ENCODE measurements around the gene EYA3.

DNA sequence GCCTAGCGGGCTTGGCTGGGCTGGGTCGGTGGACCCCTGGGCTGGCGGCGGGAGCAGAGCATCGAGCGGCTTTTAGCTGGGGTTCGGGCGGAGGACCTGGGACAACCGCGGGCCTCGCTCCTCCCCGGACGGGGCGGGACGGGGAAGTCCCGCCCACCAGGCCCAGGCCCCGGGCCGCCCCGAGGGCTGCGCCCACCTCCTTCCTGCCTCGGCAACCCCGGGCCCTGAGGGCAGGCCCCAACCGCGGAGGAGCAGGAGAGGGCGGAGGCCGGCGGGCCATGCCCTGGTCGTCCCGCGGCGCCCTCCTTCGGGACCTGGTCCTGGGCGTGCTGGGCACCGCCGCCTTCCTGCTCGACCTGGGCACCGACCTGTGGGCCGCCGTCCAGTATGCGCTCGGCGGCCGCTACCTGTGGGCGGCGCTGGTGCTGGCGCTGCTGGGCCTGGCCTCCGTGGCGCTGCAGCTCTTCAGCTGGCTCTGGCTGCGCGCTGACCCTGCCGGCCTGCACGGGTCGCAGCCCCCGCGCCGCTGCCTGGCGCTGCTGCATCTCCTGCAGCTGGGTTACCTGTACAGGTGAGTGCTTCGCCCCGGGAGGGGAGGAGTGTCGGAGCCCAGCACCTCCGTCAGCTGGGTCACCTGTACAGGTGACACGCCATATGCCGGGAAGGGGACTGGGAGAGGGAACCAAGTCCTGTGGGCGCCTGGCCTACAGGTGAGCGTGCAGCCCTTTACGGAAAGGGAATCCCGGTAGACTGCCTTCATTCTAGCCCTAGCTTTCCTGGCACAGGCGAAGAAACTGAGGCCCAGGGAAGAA, 128.4 kb downstream of the EYA3 start, which contains the start of gene XKR8:
- TF ChIP-seq CTCF (conservative IDR thresholded peaks at IDR 0.05; ENCODE audit: low read depth, low read length) (peak; percentile 68), EZH2 (IDR thresholded peaks at IDR 0.05; ENCODE audit: low read length, unreplicated experiment) (no peak), EZH2phosphoT487 (IDR thresholded peaks at IDR 0.05; ENCODE audit: borderline replicate concordance, low read length) (no peak)

Measured in PC-3 (cell line).